Measurements from ENCODE around the gene RUBCNL.

RUBCNL gene

DNA sequence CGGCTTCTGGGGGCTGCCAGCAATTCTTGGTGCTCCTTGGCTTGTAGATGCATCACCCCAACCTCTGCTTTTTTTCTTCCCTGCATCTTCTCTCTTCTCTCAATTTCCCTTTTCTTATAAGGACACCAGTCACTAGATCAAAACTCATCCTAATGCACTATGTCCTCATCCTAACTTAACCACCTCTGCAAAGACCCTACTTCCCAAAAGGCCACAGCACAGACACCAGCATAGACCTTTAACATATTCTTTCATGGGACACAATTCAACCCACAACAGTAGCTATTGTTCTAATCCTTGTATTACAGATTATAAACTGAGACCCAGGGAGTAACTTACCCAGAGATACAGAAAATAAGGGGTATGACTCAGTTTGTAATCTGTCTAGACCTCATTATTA is 47.0 kb downstream of the RUBCNL start:
- no peak for DNase-seq

DNA sequence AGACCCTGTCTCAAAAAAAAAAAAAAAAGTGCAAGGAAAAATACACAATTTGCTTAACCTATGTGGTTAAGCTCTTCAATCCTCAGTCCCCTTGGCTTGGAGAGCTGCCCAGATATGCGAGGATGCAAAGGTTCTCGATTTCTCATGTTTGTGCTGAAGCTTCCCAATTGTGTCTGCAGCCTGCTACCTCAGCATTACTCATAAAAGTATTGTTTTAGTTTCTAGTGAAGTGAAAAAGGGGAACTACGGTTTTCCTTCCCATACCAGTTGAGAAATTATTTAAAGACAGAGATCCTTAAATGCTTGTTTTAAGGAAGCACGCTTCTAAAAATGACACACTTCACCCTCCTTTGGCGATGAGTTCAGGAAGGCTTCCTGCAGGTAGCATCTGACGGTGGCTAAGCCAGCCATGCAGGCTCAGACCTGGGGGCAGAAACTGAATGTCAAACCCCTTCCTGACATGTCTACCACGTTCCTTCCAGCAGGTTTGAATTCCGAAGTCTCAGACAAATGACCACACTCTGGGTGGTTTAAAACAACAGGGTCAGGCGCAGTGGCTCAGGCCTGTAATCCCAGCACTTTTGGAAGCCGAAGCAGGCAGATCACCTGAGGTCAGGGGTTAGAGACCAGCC is 47.9 kb downstream of the RUBCNL start:
- no peak for DNase-seq

DNA sequence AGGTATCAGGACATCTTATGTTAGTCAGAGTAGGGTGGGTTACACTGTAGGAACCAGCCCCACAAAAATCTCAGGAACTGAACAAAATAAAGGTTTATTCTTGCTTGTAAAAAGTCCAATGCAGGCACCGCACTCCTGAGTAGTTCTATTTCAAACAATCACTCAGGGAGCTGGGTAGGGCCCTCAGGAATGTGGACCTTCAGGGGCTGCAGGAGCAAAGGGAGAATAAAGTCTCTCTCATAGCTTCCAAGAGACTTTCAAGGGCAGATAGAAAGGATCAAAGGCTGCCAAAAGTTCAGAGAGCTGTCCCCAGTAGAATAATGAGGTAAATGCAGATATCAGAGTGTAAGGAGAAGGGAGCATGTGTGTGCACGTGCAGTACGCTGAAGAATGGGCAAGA is 49.4 kb downstream of the RUBCNL start:
- no peak for DNase-seq

DNA sequence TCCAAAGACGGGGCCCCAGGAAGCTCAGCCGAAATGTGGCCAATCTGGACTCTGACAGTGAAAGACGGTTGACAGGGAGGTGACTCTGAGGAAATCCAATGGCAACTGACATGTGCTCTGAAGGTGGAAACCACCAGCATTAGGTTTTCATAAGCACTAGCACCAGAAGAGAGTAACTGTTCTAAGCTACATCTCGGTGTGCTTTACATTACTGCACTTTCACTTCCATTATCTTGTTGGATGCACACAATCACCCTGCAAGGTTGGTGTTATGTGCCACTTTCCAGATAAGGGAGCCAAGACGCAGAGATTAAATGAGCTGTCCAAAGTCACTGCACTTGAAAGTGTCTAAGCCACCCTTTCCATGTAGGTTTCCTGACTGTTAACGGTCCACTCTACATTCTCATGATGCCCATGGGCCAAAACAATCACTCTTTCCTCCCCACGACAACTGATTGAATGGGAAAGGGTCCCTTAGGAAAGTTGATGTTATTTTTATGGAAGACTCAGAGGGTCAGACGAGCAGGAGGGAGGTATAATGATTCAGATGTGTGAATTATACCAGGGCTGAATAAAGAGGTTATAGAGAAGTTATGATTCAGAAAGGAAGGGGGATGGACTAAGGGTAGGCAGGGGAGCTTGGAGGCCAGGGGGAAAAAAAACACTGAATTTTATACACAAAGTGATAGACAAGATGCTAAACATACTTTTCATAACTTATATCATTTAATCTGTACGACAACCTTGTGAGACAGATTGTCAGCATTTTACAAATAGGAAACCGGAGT is 52.8 kb downstream of the RUBCNL start:
- no peak for DNase-seq

DNA sequence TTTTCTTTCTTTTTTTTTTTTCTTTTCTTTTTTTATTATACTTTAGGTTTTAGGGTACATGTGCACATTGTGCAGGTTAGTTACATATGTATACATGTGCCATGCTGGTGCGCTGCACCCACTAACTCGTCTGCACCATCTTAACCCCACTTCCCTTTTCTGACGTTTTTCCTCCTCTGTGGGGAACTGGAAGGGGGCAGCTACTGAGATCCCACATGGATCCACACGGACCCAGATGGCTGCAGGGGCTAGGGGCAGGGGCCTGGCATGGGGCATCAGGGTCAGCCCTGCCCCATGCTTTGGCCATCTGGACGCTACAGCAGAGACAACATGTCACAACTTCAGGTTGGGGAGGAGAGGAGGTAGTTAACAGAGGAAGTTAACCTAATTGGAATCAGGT is 54.3 kb downstream of the RUBCNL start:
- no peak for DNase-seq

DNA sequence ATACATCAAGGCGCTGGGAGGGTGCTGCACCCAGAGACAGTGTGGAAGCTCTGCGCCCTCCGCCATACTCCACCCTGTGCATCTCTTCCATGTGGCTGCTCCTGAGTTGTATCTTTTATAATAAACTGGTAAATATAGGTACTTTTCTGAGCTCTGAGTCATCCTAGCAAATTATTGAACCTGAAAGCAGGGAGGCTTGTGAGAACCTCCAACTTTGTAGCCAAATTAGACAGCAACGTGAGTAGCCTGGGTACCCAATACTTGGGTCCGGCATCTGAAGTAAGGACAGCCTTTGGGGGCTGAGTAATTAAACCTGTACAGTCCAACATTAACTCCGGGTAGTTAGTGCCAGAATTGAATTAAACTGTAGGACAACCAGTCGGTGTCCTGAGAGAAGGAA is 57.4 kb downstream of the RUBCNL start:
- no peak for DNase-seq

DNA sequence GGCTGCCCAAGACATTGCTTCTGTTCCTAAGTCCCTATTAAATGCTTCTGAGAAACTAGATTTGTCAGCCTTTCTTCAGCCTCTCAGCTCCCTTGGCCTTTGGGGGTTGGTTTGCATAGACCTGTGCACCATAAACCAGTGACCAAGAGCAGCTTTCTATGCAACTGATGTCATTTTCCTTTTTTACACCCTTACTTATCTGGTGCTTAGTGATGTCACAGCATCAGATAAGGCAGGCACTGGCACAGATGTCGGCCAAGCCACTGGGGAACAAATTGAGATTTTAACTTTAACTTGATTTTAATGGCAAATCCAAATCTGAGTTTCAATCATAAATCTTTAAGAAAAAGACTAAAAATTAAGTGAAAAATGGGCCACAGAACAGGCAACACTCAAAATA is 59.8 kb downstream of the RUBCNL start:
- no peak for DNase-seq

DNA sequence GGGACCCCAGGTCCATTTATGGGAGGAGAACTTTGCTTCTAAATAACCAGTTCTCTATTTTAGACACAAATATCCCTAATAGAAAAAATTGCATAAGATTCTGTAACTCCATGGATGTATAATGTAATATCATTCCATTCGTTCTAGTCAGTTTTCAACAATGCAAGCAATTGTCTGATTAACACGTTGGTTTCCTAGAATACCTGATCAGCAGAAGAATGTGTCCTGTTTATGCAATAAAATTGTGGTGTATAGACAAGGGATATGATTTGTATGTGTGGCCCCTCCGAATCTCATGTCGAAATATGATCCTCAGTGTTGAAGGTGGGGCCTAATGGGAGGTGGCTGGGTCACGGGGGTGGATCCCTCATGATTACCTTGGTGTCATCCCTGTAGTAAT is 62.1 kb downstream of the RUBCNL start:
- no peak for DNase-seq

DNA sequence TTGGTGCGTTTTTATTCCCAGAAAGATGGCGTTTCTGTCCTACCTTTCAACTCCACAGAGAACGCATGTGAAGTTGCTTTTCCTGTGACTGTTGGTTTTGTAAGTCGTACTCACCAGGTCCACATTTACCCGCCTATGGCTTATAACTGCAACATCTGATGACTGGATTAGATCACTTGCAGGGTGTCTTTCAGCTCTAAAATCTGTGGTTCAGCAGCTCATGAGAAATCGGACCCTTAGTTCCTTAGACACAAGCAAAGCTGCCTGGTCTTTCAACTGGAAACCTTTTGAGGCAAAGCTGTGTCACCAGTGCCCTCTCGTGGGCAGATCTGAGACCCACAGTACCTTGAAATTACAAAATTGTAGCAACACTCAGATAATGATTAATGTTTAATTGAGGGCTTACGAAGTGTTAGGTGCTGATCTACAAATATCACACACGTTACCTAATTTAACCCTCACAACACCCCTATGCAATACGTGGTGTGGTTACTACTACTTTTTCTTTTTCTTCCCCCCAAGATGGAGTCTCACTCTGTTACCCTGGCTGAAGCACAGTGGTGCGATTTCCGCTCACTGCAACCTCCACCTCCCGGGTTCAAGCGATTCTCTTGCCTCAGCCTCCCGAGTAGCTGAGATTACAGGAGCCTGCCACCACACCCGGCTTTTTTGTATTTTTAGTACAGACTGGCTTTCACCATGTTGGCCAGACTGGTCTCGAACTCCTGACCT is 65.4 kb downstream of the RUBCNL start:
- DNase-seq: no peak

DNA sequence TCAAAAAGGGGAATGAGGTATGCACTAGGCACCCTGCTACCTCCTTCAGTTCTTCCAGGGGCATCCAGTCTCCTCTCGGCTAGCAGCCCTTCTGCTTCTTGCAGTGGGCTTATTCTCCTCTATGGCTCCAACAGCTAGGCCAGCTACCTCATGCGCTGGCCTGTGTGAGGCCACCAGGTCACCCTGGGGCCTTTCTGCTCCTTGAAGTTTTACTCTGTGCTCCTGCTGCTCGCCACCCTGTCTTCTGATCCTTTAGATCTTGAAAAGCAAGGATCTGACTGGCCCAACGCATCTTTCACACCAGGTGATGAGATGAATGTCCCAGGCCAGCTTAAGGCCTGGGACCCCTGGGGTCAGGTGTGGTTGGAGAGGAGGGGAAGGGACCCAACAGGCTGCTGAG is 66.2 kb downstream of the RUBCNL start:
- no peak for DNase-seq

DNA sequence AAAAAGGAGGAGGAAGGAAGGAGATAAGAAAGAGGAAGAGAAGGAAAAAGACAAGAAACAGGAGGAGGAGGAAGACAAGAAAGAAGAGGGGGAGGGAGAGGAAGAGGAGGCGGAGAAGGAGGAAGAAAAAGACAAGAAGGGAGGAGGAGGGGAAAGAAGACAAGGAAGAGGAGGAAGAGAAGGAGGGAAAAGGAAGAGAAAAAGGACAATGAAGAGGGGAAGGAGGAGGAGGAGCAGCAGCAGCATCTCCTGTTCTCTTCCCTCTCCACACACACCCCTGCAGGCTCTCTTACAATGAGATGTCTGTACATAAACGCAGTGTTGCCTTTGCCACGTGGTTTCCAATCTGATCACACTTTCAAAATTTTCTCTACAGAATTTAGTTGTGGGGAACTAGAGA is 66.6 kb downstream of the RUBCNL start:
- DNase-seq: no peak

DNA sequence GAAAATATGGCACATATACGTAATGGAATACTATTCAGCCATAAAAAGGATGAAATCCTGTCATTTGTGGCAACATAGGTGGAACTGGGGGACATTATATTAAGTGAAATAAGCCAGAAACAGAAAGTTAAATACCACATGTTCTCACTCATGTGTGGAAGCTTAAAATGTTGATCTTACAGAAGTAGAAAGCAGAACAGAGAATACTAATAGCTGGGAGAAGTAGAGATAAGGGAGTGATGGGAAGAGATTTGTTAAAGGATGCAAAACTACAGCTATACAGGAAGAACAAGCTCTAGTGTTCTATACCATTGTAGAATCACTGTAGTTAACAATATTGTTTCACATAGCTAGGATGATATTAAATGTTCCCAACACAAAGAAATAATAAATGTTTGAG is 68.1 kb downstream of the RUBCNL start:
- no peak for DNase-seq

DNA sequence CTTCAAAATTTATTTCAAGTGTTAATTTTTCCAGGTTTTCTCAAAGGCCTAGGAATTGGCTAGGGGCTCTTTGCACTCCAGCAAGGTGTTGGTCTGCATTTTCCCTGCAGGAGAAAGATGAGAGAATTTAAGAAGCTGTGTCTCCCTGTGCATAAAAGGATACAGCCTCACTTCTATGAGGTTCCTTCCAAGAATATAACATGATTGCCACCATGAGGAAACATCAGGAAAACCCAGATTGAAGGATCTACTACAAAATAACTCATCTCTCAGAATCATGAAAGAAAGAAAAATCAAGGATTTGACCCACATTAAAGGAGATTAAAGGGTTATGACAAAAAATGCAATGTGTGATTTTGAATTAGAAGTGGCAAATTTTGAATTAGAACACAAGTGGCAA is 69.9 kb downstream of the RUBCNL start:
- DNase-seq: no peak

DNA sequence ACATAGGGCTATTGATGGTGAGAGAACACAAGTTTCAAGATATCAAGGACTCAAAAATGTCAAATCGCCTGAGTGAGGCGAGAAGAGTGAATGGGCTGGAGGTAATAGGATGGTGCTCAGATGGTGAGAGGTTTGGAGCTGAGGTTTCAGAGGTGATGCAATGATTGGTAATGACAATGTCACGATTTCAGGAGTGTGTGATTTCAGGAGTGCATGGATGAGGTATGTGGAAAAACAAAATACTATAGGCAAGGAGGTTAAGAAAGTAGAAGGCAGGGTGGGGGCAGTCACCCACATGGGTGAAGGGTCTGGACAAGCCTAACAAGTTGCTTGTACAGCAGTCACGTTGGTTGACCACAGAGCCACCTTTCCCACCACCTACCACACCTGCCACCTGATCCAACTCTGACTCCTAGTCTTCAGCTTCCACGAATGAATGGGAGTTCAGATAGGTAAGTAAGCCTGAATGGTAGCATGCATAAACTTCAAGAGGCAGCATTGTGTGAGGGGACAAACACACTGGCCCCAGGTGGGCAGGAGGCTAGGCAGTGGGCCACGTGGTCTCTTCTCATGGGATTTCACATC is 71.5 kb downstream of the RUBCNL start:
- DNase-seq: no peak

DNA sequence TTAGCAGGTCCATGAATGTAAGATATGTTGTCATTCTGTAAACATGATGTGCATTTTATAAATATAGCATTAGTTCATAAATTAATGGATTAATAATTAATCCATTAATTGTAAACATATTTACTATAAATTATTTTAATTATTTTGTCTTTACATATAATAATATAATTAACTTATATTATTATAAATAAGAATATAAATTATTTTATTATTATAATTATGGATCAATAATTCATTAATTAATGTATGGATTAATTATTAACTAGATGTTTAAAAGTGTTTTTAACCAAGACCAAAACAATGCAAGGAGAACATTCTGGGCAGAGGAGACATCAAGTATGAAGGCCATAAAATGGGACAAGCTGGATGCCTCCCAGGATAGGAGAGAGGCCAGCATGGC is 72.0 kb downstream of the RUBCNL start:
- DNase-seq: no peak

DNA sequence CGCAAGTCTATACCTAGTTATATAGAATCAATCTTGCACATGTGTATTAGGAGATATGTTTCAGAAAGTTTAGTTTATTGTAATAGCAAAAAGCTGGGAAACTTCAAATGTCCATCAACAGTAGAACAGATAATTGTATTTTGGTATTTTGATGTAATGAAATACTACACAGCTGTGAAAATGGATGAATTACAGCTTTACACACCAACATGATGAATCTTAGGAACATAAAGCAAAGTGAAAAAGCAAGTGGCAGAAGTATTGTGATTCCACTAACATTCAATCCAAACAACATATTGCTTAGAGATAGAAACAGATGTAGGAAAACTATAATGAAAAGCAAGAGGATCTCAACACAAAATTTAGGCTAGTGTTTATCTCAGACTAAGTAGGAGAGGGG is 72.5 kb downstream of the RUBCNL start:
- no peak for DNase-seq

DNA sequence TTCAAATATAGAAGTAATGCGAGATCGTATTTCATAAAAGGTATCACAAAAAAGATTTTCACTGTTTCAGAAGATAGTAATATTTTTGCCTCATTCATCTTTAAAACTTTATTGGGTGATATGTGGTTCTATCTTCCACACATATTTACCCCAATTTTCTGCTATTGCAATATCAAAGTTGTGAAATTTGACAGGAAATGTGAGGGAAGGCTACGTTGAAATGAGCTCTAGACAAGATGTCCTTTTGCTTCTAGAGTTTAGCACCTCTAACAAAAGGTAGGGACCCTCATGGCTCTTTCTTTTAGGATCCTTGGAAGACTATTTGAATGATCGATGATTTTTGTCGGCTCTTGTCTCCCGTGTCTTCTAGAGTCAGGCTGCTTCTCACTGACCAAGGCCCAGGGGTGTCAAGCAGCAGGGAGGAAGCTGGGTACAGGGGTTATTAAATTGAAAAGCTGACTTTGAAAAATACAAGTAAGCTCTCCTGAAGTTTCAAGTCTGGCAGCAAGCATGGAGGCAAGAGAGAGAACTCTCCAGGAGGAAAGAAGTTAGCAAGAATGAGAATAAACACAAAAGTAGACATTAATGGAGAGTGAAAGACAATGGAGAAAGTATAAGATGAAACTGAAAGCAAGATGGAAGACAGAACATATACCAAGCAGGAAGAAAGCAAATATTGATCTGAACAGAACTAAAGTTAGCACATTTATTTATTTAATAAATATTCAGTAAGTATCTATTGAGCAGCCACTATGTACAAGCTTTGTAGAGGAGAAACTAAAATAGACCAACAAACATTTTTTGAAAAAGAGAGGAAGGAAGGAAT is 73.4 kb downstream of the RUBCNL start:
- no peak for DNase-seq

DNA sequence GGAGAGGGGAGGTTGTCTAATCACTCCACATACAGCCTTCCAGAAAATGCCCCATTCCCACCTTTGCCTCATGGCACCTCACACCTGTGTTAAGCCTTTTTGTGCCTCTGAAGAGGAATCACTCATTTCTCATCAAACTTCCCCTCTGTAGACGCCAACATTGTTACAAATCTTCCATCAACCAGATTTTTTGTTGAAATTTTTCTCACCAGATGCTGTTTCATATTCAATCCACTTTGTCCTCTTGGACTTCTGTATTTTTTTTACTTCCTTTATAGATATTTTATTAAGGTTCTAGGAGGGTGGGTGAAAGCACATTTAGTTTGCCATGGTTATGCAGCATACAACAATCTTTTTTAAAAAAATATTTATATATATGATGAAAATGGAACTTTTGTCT is 74.0 kb downstream of the RUBCNL start:
- DNase-seq: no peak

DNA sequence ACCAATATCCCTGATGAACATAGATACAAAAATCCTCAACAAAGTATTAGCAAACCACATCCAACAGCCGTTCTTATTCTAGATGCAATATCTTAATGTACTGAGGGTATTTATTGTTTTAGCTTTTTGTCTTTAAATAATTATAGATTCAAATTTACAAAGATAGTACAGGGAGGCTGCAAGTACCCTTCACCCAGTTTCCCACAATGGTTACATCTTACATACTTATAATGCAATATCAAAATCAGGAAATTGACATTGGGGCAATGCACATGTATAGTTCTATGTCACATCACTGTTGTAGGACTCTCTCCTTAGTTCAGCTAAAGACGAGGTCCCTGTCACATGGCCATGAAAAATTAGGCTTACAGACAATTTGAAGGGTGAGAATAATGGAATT is 75.8 kb downstream of the RUBCNL start:
- DNase-seq: no peak

DNA sequence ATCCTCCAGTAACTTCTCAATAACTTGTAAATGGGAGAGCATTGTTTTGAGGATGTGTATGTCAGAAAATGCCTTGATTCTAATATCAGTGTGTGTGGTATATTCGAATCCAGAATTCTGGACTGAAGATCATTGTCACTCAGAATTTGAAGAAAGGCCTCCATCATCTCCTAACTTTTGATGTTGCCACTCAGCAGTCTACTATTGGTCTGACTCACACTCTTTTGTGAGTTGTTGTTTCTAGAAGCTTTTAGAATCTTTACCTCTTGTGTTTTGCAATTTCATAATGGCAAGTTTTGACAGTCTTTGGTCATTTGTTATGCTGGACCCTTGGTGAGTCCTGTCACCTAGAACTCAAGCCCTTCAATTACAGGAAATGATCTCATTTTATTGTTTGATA is 77.0 kb downstream of the RUBCNL start:
- DNase-seq: no peak

DNA sequence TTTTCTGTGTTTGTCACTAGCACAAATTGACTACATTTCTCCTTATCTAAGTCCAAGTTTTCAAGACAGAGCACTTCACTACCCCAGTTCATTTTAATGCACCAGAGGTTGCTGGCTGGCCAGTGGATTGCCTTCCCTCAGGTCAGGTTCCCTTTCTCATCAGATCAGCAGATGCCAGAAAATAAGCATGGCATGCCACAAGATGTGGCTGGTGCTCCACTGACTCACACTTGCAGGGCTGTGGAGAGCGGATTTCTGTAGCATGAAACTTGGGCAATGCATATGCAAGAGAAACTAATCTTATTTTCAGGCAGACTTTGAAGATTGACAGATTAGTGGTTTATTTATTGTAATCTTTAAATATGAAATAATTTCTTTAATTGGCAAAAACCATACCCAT is 79.5 kb downstream of the RUBCNL start:
- no peak for DNase-seq

DNA sequence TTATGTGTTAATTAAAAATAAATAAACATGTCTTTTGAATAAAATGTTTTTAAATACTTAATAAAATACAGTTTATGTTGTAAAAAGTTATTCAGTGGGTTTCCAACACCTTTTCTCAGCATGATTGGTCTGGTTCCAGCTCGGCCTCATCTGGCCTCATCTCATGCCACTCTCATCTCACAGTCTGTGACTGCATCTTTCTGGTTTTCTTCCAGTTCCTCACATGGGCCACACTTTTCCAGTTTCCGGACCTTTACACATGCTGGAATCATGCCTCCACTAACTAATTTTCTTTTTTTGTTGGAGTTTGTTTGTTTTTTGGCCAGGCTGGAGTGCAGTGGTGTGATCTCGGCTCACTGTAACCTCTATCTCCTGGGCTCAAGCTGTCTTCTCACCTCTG is 82.5 kb downstream of the RUBCNL start:
- DNase-seq: no peak
